HL-60 (cell line): ENCODE data around the gene LFNG.

ENCODE experiments used
- CTCF ChIP-seq: IDR thresholded peaks from one replicate; pipeline ENCODE4 v1.5.1; 2011; ENCODE audit warnings: low read length, control low read depth, inconsistent platforms; ENCODE audit not compliant: insufficient read depth
- REST ChIP-seq: IDR thresholded peaks from 2 replicates; pipeline ENCODE4 v1.6.1; 2012; ENCODE audit warnings: low read depth; ENCODE audit not compliant: insufficient replicate concordance

GRCh38 chr7:2559283-2559950, 39.8 kb downstream of the LFNG start:
- TF ChIP-seq REST (no peak), CTCF (no peak)
